Measurements from ENCODE around the gene ZNF385B. TPM values are rescaled to one million over a fixed set of nuclear protein-coding genes. Genes with fewer than 3 reads are reported as not detected.

Gene ZNF385B
- total RNA-seq, 1 donor from 2014 or later: 1.9 TPM

GRCh38 chr2:179669196-179669595, 192.2 kb downstream of the ZNF385B start:
- H3K9me3 Mint-ChIP-seq: no peaks in the 10 kb centered on the region
- no peak for DNase-seq (ENCODE audit: extremely low spot score, unreplicated experiment)

GRCh38 chr2:179664972-179665812, 196.2 kb downstream of the ZNF385B start:
- H3K36me3 Mint-ChIP-seq: no peaks in the 10 kb centered on the region

More at GRCh38 chr2:179669196-179669595, 192.2 kb downstream of the ZNF385B start:
- Mint-ChIP-seq H3K27me3 (no peaks in the 10 kb centered on the region), H3K4me3 (no peak overlapping the region), H3K36me3 (no peaks in the 10 kb centered on the region), H3K4me1 (ENCODE audit: unreplicated experiment) (no peaks in the 10 kb centered on the region), H3K27ac (no peak overlapping the region)
- TF ChIP-seq CTCF (conservative IDR thresholded peaks at IDR 0.05): no peak

GRCh38 chr2:179661986-179662385, 199.4 kb downstream of the ZNF385B start:
- no peaks in the 10 kb centered on the region for H3K4me1 Mint-ChIP-seq (ENCODE audit: unreplicated experiment)
- no peaks in the 10 kb centered on the region for H3K36me3 Mint-ChIP-seq
- DNase-seq (ENCODE audit: extremely low spot score, unreplicated experiment): no peak
- no peak overlapping the region for H3K4me3 Mint-ChIP-seq
- no peaks in the 10 kb centered on the region for H3K9me3 Mint-ChIP-seq
- H3K27ac Mint-ChIP-seq: no peak overlapping the region
- no peaks in the 10 kb centered on the region for H3K27me3 Mint-ChIP-seq
- TF ChIP-seq CTCF (conservative IDR thresholded peaks at IDR 0.05): no peak

More at GRCh38 chr2:179664972-179665812, 196.2 kb downstream of the ZNF385B start:
- Mint-ChIP-seq H3K4me1 (ENCODE audit: unreplicated experiment) (no peaks in the 10 kb centered on the region), H3K27ac (no peak overlapping the region), H3K4me3 (no peak overlapping the region), H3K9me3 (no peaks in the 10 kb centered on the region), H3K27me3 (no peaks in the 10 kb centered on the region)
- no peak for DNase-seq (ENCODE audit: extremely low spot score, unreplicated experiment)
- TF ChIP-seq CTCF (conservative IDR thresholded peaks at IDR 0.05): no peak

GRCh38 chr2:179657068-179657595, 204.3 kb downstream of the ZNF385B start:
- H3K4me3 Mint-ChIP-seq: no peak overlapping the region
- no peaks in the 10 kb centered on the region for H3K4me1 Mint-ChIP-seq (ENCODE audit: unreplicated experiment)
- no peak for TF ChIP-seq CTCF (conservative IDR thresholded peaks at IDR 0.05)
- no peaks in the 10 kb centered on the region for H3K27me3 Mint-ChIP-seq
- no peak overlapping the region for H3K27ac Mint-ChIP-seq
- no peaks in the 10 kb centered on the region for H3K36me3 Mint-ChIP-seq
- DNase-seq (ENCODE audit: extremely low spot score, unreplicated experiment): no peak
- H3K9me3 Mint-ChIP-seq: no peaks in the 10 kb centered on the region

GRCh38 chr2:179655627-179656026, 205.8 kb downstream of the ZNF385B start:
- no peak overlapping the region for H3K4me3 Mint-ChIP-seq
- H3K4me1 Mint-ChIP-seq (ENCODE audit: unreplicated experiment): no peaks in the 10 kb centered on the region
- H3K36me3 Mint-ChIP-seq: no peaks in the 10 kb centered on the region
- H3K9me3 Mint-ChIP-seq: no peaks in the 10 kb centered on the region
- H3K27ac Mint-ChIP-seq: no peak overlapping the region
- no peak for TF ChIP-seq CTCF (conservative IDR thresholded peaks at IDR 0.05)
- DNase-seq (ENCODE audit: extremely low spot score, unreplicated experiment): no peak
- no peaks in the 10 kb centered on the region for H3K27me3 Mint-ChIP-seq

Data from type B pancreatic cell (in vitro differentiated cells).